Heart right ventricle (tissue), 16 donors: ENCODE results near the gene S100P. TPM values are rescaled to one million over a fixed set of nuclear protein-coding genes. Genes with fewer than 3 reads are reported as not detected.

Experiments
- ATAC-seq, 8 donors: fragments of 200-7000 bp; cut with Tn5 transposase; one replicate each; pipeline ENCODE4 v1.9.1; 2020; ENCODE audit warnings: mild to moderate bottlenecking in 8 of 8, moderate library complexity in 8 of 8, moderate number of reproducible peaks in 1 of 8
- DNase-seq, 2 donors: peaks; one replicate each; pipeline ENCODE4 v3.0.0-alpha.2; 2020
- H3K27ac ChIP-seq, 10 donors: fragments of 200-600 bp; sonication (generic) in 2 of 10; one replicate each; pipeline versions ENCODE4 v1.5.0 to v1.8.0; 2020 to 2022; ENCODE audit warnings: mild to moderate bottlenecking in 3 of 10
- H3K27me3 ChIP-seq, 7 donors: fragments of 200-600 bp; one replicate each; pipeline ENCODE4 v1.8.0; 2021 to 2022; ENCODE audit warnings: mild to moderate bottlenecking in 2 of 7
- H3K36me3 ChIP-seq, 9 donors: fragments of 200-600 bp; sonication (generic) in 1 of 9; one replicate each; pipeline versions ENCODE4 v1.5.0 to v1.8.0; 2020 to 2022; ENCODE audit warnings: mild to moderate bottlenecking in 2 of 9
- H3K4me1 ChIP-seq, 9 donors: fragments of 200-600 bp; sonication (generic) in 1 of 9; one replicate each; pipeline versions ENCODE4 v1.5.0 to v1.8.0; 2020 to 2022; ENCODE audit warnings: mild to moderate bottlenecking in 4 of 9
- H3K4me3 ChIP-seq, 10 donors: fragments of 200-600 bp; sonication (generic) in 2 of 10; one replicate each; pipeline versions ENCODE4 v1.5.0 to v1.8.0; 2020 to 2022; ENCODE audit warnings: mild to moderate bottlenecking in 7 of 10, moderate library complexity in 2 of 10
- H3K9me3 ChIP-seq, 11 donors: fragments of 200-600 bp in 10 of 11; sonication (generic) in 2 of 11; one replicate each; pipeline versions ENCODE4 v1.5.0 to v1.8.0; 2013 to 2022; ENCODE audit warnings: mild to moderate bottlenecking in 2 of 11, control low read depth in 1 of 11, moderate library complexity in 1 of 11
- WGBS, 2 donors: extraction: QIAGEN DNeasy Blood & Tissue Kit; methylation state at CpG; one replicate each; pipeline ENCODE4 v1.1.7; 2013; ENCODE audit warnings: inconsistent platforms in 1 of 2; 5-methylcytosine and 5-hydroxymethylcytosine counted together
- intact Hi-C, 10 donors: fragments of 100-400 bp; cut with DNase I; formaldehyde crosslinking; loops; one replicate each; pipeline versions ENCODE4 v1.11.1 to v1.14.2; 2022
- polyA plus RNA-seq, 2 donors: library from polyadenylated mRNA; stranded (reverse); fragments of 200-250 nt; gene quantifications; one replicate each; pipeline ENCODE4 v1.2.3, GENCODE V29; 2013
- total RNA-seq, 10 donors: library from RNA; stranded (reverse); fragmentation: NEBNext Ultra II Directional in 3 of 10; extraction: Animal tissue kit (Norgen Biotek cat#: 25700) in 3 of 10; gene quantifications; one replicate each; pipeline versions ENCODE4 v1.2.1 to v1.2.4, GENCODE V29; 2021 to 2023
- TF ChIP-seq, protein P1 (sequence below), 9 donors: fragments of 200-600 bp; sonication (generic) in 2 of 9; IDR thresholded peaks; one replicate each; pipeline versions ENCODE4 v1.5.0 to v1.8.0; 2021 to 2022; ENCODE audit warnings: antibody characterized with exemption in 9 of 9, mild to moderate bottlenecking in 5 of 9, moderate library complexity in 1 of 9
- donor health status: Arrhythmogenic right ventricular cardiomyopathy.
- donor health status: ischemic (EF 13 %, LVEDD 7.1; RV severe dilation, severe dysfunction).
- donor health status: healthy with polysubstance abuse.
- donor health status: DM: no; HTN: yes; CAD: no.
- donor health status: DM: no; HTN: no; CAD: no.
- donor health status: ischemic (EF 25% LVEDD 6.9; RV normal size, moderate dysfunction).
- donor health status: ischemic (EF 25% LVEDD 5.7; RV mildly dilated, moderate dysfunction).
- donor health status: healthy.
- donor health status: DM: yes; HTN: yes; CAD: no.
- donor health status: Ischemic cardiomyopathy.
- donor health status: ischemic (EF 35%, LVEDD 5.7; RV mildly dilated, moderate dysfunction).
- donor health status: nonischemic (EF 11% LVEDD 7.7; RV severe dilation, severe dysfunction).
- donor health status: DM: yes; HTN: yes; CAD: no.
- donor health status: PGD.
- donor health status: ischemic (EF 29% LVEDD 5.4; RV normal size, mild dysfunction).
- donor health status: nonischemic (EF 23%, LVEDD 6.1; RV moderate dilation, normal function).

Gene S100P
- total and polyA plus RNA-seq, 12 donors, result 0.22 to 8.2 (median 1.4) TPM; not detected in 4

DNA sequence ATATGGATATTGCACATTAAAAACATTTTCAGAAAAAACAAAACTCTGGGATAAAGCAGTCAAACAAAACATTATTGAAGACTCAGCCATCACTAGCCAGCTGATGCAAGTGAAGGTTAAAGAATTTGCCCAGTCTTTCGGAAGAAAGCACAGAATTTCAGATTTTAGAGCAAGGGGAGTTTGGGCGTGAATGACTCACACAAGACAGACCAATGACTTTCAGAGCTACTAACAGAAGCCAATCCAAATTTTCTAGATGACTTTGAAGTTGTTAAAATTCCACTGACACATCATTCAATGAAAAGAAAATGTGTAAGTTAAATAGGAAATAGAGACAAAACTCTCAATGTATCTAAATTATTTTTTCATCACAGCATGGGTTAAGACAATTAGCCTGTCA is 12.0 kb downstream of the S100P start:
- Histone ChIP-seq H3K9me3 (peaks cover 0 to 8% (median 0%) of the 10 kb centered on the region in 11 donors), H3K4me3 (no peak overlapping the region), H3K27me3 (no peaks in the 10 kb centered on the region), H3K4me1 (peaks cover 2 to 66% (median 59%) of the 10 kb centered on the region in 9 donors), H3K36me3 (peaks cover 0 to 55% (median 0%) of the 10 kb centered on the region in 9 donors), H3K27ac (no peak overlapping the region)
- 96% methylated on average over 2 of the region's 2 CpGs for WGBS, 2 donors
- TF ChIP-seq, protein P1, sequence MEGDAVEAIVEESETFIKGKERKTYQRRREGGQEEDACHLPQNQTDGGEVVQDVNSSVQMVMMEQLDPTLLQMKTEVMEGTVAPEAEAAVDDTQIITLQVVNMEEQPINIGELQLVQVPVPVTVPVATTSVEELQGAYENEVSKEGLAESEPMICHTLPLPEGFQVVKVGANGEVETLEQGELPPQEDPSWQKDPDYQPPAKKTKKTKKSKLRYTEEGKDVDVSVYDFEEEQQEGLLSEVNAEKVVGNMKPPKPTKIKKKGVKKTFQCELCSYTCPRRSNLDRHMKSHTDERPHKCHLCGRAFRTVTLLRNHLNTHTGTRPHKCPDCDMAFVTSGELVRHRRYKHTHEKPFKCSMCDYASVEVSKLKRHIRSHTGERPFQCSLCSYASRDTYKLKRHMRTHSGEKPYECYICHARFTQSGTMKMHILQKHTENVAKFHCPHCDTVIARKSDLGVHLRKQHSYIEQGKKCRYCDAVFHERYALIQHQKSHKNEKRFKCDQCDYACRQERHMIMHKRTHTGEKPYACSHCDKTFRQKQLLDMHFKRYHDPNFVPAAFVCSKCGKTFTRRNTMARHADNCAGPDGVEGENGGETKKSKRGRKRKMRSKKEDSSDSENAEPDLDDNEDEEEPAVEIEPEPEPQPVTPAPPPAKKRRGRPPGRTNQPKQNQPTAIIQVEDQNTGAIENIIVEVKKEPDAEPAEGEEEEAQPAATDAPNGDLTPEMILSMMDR (IDR thresholded peaks at IDR 0.05), result no peak
- no peak for ATAC-seq
- intact Hi-C loops, result loop anchor here in 3 of 10 donors (5.0 to 10.0 kb wide), 2 partner anchors 61 to 63 kb away; partner anchors contain the start of gene MRFAP1 (in 3 of the 3)
- no peak for DNase-seq

DNA sequence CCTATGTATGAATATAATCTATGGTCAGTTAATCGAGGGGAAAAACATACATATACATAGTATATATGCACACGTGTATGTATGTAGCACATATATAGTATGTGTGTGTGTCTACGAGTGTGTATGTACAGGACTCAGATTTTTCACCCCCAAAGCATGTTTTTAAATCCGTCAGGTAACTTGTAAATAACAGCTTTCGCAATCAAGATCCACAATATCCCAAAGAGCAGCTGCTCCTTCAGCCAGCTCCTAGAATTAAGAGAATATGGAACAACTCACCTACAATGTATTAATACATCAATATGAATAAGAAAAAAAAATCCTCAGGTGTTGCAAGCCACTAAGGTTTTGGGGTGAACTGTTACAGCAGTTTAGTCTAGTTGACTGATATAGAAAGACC is 12.5 kb downstream of the S100P start:
- Histone ChIP-seq H3K27ac (no peak overlapping the region), H3K4me3 (no peak overlapping the region), H3K9me3 (peaks cover 0 to 8% (median 0%) of the 10 kb centered on the region in 11 donors), H3K4me1 (peaks cover 2 to 67% (median 59%) of the 10 kb centered on the region in 9 donors), H3K36me3 (peaks cover 0 to 55% (median 0%) of the 10 kb centered on the region in 9 donors), H3K27me3 (no peaks in the 10 kb centered on the region)
- TF ChIP-seq, protein P1 (IDR thresholded peaks at IDR 0.05), result no peak
- WGBS, 2 donors, result 95% methylated on average over 5 of the region's 5 CpGs
- DNase-seq, result no peak
- intact Hi-C loops, result loop anchor here in 3 of 10 donors (5.0 to 10.0 kb wide), 2 partner anchors 61 to 64 kb away; partner anchors contain the start of gene MRFAP1 (in 3 of the 3)
- ATAC-seq, result no peak

DNA sequence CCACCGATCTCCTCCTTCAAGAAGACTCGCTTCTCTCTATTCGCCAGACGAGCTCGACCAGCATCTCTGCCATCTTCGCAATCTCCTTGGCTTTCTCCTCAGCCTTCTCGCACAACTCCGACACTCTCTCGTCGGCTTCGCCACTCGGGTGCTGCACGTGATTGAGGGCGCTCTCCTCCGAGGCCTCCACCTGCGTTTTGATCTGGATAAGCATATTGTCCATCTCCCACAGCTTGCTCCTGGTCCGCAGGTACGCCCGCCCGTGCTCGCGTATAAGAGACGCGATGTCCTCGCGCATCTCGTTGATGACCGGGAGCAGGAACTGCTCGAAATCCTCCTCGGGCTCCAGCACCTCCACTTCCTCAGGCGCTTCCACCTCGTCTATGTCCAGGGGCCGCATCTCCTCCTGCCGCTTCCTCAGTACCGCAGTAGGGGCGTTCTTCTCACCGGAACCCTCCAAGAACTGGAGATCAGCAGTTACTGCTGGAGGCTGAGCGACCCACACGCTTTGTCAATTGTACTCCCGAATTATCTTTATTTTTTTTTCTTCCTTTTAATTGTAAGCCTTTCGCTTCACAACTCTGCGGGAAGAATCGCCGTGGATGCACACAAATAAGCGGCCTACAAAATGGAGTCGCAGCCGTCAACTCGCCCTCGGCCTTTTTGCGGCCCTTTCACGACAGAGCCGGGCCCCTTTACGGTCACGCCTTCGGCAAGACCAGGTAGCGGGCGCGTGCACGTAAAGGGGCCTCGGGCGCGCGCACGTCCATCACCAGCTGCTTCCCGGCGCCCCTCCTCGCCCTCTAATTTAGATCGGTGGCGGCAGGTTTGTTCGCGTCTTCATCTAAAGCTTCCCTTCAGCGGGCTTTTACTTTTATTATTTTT is 15.8 kb downstream of the S100P start, which contains the start of gene MRFAP1L1:
MRFAP1L1 (minus strand) TSS at position 636 of the 885 bp plus-strand sequence; CDS start at position 400, 236 bp downstream.
- Histone ChIP-seq H3K27ac (peak within 1 kb of the TSS; percentile 41 to 93 (median 84)), H3K4me3 (peak within 1 kb of the TSS; percentile 32 to 93 (median 82)), H3K9me3 (no peaks in the 10 kb centered on the region), H3K36me3 (peaks cover 0 to 32% (median 0%) of the 10 kb centered on the region in 9 donors), H3K27me3 (no peaks in the 10 kb centered on the region), H3K4me1 (peaks cover 2 to 56% (median 48%) of the 10 kb centered on the region in 9 donors)
- WGBS, 2 donors, result 0 to 1% methylated on average over 72 of the region's 72 CpGs
- ATAC-seq, result peak; percentile 80 to 97 (median 92)
- TF ChIP-seq, protein P1 (IDR thresholded peaks at IDR 0.05), result peak in 3 of 9 donors; percentile 7 to 28 (median 10)
- DNase-seq, result peak; percentile 96 to 98
- intact Hi-C loops, result loop anchor here in 9 of 10 donors (1.0 to 10.0 kb wide), 8 partner anchors 35 to 335 kb away; partner anchors contain the start of genes MRFAP1 (in 8 of the 9) and TADA2B (in 2 of the 9)

DNA sequence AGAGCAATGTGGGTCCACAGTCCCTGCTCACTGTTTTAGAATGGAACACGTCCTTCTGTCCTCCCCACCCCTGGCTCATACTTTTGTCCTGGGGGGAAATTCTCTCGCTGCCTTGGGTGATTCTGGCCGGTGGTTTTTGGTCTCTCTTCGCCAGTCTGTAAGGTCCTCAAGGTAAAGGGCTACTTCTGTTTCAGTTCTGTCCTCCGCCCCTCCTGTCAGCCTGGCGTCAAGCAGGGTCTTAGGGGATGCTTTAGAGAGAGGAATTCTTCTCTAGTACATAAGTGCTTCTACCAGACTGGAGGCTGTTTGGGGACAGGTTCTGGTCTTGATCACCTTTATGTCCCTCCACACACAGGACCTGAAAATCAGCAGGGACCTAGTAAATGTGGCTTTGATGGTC is 16.6 kb downstream of the S100P start:
- TF ChIP-seq, protein P1 (IDR thresholded peaks at IDR 0.05), result no peak
- intact Hi-C loops, result loop anchor here in 8 of 10 donors (5.0 to 10.0 kb wide), 3 partner anchors 38 to 335 kb away; partner anchors contain the start of gene TADA2B (in 2 of the 8)
- DNase-seq, result no peak
- peaks cover 2 to 56% (median 44%) of the 10 kb centered on the region in 9 donors for H3K4me1 ChIP-seq
- H3K36me3 ChIP-seq, result peaks cover 0 to 24% (median 0%) of the 10 kb centered on the region in 9 donors
- WGBS, 2 donors, result 9 to 13% methylated on average over 6 of the region's 6 CpGs
- H3K27ac ChIP-seq, result peak overlapping the region; percentile 17 to 93 (median 84)
- peak in 6 of 8 donors; percentile 2 to 7 (median 4) for ATAC-seq
- H3K4me3 ChIP-seq, result peak overlapping the region in 9 of 10 donors; percentile 67 to 93 (median 83)
- no peaks in the 10 kb centered on the region for H3K9me3 ChIP-seq
- H3K27me3 ChIP-seq, result no peaks in the 10 kb centered on the region
